EL (cell line): ENCODE data around the gene HLA-F.
A peak's percentile ranks its signal among the peaks of the same experiment; 100 is the strongest.

Experiments used
- DNase-seq: peaks from one replicate; pipeline ENCODE4 v3.0.0-alpha.2; 2016

Gene HLA-F

GRCh38 chr6:29764422-29765196 is 41.4 kb downstream of the HLA-F start:
- peak; percentile 28 for DNase-seq

GRCh38 chr6:29769336-29769735 is 46.1 kb downstream of the HLA-F start:
- no peak for DNase-seq

- no peak for DNase-seq
Measured at GRCh38 chr6:29770306-29770705, 47.1 kb downstream of the HLA-F start.

- no peak for DNase-seq
Measured at GRCh38 chr6:29776684-29777083, 53.5 kb downstream of the HLA-F start.
